HG03060 (cell line): ENCODE data around the gene AFF1.
"Not testable (repeated sequence)": the region's sequence is repeated elsewhere in the genome, so short reads cannot be mapped to it uniquely, and the experiment has no call there.

Experiments
- ATAC-seq: cut with Tn5 transposase; IDR thresholded peaks from one replicate; pipeline ENCODE4 v1.9.1; 2021; ENCODE audit warnings: low read depth, moderate number of reproducible peaks; ENCODE audit not compliant: unreplicated experiment

AFF1 gene

DNA sequence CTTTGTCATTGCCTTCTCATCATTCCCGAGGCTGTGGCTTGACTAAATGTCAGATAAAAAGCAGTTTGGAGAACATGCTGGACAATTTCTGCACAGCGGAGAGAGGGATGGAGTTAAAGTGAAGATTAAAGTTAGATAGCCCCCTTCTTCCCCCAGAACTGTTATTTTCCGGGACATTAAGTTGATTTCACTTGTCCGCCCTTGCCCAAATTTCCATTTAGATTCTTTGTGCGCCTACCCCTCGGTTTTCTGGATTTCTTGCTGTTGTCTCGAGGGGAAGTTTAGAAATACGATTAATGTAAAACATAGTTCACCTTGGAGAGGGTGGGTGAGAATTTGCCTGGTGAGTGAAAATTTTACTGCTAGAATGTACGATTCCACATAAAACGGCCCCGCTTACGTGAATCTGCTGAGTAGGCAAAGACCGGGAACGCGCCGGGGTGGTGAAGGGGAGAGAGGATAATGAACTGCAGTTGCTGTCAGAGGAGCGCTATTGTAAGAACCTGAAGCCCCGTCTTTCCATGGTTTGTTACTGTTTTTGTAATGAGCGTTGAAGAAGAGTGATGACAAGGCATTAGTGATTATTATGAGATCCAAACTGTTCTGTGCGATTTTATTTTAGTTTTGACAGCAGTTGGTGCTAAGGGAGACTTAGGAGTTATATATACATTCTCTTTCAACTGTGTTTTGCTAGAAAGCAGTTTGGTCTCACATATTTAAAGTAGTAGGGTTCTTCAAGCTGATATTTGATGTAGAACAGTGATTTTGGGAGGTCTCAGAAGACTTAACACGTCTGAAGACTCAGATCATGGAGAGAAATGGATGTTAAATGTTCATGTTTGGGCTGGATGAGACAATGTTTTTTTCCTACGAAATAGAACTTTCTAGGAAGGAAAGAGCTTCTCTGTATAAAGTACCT, 73.0 kb downstream of the AFF1 start:
- no peak for ATAC-seq

DNA sequence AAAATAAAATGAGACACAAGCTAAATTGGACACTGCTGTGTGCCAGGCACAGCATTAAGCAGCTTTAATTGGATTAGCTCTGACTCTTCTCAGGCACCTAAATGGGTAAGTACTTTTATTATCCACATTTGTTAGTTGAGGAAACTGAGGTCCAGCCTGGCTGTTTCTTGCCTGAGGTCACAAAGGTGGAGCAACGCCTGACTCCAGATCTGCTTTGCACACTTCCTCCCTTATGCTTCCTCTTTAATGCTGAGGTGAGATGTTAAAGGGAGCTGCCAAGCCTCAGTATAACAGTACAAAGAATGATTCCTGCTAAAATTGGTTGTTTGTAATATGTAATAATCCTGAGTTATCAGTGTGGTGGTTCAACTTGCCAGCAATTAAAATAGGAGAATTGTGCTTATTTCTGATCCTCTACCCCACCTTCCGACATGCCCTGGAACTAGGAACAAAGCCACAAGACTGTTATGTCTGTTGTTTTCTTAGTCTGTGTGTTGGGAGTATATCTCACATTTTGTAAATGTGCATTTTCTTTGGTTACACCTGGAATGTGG, 74.4 kb downstream of the AFF1 start:
- no peak for ATAC-seq

DNA sequence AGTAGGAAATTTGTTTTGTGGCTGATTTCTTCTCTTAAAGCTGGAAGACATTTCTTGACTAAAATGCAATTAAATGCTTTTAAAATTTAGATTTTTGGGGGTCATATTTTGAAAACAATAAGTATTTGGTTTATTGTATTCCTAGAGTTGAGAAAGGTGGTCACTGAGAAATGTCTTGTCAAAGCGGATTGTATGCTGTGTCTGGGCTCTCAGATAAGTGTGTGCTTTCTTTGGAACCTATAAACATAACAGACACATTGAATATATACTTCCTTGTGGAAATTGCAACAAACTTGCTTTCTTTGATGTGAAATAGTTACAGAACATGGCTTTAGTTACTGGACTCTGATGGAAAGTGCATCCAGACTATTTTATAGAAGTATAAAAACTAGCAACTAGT, 75.4 kb downstream of the AFF1 start:
- no peak for ATAC-seq

DNA sequence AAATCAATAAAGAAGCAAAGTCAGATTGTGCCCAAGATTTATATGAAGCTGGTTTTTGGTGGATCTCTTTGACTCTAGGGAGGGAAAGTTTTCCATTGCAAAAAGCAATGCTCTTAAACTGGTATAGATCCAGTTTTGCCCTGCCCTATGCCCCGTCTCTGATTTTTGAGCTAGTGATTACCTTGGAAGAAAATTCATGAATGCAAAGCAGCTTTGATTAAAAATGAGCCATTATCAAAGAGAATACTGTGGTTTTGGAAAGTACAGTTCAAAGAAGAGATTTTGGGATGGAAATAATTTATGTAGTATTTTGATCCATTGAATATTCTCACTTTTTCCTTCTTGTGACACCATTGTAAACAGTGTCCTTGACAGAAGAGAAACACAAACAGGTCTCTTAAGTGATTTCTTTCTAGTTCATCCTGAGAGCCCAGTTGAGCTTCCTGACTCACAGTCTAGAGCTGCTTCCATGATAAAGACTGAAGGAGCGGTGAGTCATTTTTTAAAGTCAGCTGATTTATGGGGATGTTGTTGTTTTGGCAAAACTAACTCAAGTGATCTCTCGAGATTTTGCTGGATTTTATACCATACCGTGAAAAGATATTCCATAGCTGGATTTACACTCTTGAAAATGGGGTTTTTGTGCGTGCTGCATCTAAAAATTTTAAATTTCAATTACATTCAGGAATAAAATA, 76.7 kb downstream of the AFF1 start:
- no peak for ATAC-seq

DNA sequence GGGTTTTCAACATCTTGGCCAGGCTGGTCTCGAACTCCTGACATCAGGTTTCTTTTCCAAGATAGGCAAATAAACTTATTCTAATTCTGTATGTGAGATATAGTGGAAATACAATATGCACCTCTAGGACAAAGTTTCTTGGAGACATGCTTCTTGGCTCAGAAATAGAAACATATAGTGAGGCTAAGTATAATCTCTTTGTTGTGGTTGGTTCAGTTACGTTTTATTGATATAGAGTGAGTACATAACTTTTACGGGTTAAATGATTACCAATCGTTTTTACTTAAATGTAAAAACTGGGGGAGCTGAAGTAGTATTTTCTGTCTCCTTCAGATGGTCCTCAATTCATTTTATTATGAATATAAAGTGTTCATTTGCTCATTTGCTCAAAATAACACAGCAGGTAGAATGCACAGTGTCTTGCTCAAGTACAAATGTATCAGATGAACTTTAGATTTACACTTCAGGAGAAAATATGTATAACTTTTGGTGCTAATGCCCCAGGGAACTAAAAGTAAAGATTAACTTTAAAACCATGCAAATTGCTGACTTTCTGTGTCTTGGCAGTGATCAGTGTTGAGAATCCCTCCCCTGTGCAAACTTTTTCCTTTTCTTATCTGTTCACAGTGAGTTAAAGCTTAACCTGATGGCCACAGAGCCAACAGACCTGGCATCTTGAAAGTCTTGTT, 77.6 kb downstream of the AFF1 start:
- ATAC-seq, result peak; percentile 56

DNA sequence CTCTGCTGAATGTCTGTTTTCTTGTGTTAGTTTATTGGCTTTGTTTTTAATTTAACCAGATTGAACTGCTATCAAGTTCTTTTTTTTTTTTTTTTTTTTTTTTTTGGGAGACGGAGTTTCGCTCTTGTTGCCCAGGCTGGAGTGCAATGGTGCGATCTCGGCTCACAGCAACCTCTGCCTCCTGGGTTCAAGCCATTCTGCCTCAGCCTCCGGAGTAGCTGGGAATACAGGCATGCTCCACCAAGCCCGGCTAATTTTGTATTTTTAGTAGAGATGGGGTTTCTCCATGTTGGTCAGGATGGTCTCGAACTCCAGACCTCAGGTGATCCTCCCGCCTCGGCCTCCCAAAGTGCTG, 78.1 kb downstream of the AFF1 start:
- not testable (repeated sequence) for ATAC-seq

DNA sequence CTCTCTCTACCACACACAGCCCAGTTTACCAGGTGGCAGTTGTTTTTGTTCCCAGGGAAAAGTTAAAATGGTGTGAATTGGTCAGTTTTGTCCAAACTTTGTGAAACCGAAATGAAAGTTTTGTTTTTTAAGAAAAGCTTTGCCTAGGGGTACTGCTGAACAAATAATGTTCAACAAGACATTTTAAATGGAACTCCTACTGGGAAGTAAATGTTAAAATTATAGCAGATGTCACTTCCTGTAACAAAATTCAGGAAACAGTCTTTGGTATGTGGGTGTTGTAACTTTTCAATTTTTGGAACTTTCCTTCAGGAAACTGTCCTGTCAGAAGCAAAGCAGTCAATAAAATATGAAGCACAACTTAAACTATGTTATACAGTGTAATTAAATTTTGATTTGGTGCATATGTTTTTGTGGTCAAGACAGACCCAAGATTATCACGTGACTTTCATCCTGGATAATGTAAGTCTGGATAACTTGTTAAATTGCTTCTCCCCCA, 79.5 kb downstream of the AFF1 start:
- no peak for ATAC-seq

DNA sequence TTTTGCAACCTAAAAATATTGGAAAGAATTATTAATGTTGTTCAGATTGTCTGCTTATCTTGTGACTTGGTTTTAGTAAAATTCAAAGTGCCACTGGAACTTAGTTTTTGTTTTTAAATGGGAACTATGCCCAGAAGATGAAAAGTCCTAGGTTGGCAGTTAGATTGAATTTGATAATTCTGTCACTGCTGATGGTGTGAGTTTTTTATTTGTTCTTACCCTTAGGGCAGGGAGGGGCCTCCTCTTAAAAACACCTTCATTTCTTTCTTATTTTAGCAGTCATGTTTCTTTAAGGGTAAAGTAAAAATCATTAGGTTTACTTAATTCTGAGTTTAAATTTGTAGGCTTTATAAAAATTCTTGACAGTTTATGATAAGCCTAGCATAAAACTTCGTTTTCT, 80.6 kb downstream of the AFF1 start:
- ATAC-seq, result no peak

DNA sequence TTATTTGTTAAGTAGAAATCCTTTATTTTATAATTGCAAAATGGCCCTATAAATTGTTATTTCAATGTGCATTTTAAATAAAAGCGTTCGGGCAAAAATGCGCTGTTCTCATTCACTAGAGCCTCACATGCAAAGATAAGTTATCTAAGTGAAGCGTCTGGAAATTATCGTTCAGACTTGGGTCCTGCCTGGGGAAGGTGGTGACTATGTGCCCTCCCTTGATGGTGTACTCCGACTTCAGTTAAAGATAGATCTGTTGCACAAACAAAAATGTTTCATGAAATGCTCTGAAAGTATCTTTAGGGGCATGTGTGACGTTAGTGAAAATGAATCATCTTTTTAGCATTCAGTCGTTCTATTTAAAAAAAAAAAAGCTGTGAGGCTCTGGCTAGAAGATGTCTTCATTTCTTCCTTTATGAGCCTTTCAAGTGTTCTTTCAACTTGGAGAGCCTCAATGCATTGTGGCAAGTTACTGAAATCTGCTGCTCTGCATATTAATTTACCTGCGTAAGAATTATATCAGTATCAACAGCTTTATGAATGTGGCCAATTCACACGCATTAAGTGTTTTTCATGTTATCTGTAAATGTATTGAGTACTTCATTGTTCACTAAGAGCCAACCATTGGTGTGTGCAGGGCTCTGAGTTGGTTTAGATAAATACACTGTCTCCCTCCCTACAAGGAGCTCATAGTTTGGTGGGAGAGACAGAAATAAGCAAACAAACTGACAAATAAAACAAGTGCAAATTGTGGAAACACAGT, 83.0 kb downstream of the AFF1 start:
- no peak for ATAC-seq

DNA sequence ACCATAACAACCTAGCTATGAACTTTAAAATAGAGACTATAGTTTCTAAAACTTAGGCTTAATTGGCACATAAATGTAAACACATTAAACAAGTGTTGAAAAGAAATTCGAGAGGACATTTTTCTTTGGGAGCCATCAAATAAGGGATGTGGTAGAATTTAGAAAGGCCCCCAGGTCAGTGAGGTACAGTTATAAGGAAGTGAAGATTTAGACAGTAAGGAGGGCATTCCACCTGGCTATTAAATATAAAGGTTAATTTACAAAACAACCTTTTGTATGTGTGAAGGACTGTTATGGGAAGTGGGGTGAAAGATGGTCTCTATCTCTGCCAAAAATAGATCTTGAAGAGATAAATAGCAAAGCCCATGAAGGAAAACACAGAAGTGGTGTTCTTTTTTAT, 83.9 kb downstream of the AFF1 start:
- no peak for ATAC-seq

DNA sequence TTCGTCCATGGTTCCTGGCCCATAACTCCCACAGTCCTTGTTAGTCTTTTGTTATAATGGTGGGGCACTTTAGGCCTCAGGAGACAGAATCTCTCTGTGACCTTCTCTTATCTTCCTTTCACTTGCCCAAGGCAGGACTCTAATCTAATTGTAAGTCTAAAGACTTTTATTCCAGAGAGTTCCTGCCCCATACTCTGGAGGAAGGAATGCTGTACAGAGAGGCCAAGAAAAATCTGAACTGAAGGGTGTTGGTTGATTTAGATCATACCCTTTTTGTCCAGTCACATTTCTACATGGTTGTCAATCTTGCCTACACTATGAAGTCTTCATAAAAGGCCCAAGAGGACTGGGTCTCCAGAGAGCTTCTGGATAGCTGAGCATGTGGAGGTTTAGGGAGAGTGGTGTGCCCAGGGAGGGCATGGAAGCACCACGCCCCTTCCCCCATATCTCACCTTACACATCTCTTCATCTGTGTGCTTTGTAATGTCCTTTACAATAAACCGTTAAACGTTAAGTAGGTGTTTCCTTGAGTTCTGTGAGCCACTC, 84.5 kb downstream of the AFF1 start:
- peak; percentile 3 for ATAC-seq

DNA sequence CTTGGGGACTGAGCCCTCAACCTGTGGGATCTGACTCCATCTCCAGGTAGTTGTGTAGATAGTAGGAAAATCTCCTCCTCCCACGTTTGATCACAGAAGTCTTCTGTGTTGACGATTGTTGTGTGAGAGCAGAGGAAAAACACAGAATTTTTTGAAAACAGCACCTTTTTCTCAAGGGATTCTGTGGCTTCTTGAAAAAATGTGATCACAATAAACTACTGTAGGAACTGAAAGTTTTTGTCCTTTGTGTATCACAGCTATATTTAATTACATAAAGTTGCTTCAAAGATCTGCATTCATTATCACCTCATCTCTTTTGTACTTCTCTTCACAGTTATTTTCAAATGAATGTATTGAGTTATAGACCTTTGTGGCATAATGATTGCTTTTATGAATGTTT, 85.1 kb downstream of the AFF1 start:
- ATAC-seq, result peak; percentile 45

DNA sequence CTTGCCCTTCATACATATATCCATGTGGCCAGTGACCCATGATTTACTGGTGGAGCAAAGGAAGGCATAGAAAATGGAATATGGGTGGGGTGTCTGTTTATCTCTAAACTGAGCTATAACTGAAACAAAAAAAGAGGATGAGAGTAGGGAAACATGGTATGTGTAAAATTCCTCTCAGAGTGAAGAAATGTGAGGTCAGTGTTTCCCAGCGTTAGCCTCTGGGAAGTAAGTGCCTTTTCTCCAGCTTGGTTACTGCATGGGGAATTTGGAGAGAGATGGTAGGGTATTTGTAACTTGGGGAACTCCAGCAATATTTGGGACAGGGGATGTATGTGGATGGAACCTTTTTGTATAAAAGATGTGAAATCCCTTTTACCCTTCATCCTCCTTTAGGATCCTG, 89.4 kb downstream of the AFF1 start:
- ATAC-seq, result no peak

DNA sequence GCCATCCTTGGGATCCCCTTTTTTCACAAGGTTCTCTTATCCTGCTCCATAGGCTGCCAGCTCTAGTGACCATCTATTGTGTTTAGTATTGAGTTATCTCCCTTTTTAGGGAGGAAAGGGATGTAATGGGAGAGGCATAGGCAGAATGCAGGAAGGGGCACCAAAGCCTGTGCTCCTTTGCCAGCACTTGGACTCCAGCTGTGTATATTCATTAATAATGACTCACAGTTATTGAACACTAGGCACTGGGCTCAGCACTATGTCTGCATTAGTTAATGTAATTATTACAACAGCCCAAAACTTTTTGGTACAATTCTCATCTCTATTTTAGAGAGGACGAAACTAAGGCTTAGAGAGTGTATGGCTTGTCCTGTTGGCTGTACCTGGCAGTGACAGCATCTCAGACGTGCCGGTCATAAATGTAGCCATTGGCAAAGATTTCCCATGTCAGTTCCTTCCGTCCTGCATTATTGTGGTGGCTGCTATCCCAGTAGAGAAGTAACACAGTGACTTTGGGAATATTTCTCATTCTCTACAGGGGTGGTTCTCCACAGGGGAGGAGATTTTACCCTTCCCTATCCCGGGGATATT, 90.3 kb downstream of the AFF1 start:
- ATAC-seq, result no peak

DNA sequence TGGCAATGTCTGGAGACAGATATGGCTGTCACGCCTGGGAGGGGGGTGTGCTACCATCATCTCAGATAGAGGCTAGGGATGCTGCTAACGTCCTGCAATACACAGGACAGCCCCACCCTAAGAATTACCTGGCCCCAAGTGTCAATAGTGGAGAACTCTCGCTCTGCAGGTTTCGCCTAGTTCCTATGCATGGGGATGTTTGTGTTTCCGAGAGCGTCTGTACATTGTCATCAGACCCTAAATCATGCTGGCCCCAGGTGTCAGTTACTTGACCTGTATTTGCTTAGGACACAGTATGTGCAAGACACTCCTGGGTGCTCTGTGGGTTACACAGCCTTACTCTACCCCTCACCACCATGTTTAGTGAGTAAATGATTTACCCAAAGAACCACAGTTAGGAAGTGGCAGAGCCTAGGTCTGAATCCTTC, 90.8 kb downstream of the AFF1 start:
- ATAC-seq, result peak; percentile 36

DNA sequence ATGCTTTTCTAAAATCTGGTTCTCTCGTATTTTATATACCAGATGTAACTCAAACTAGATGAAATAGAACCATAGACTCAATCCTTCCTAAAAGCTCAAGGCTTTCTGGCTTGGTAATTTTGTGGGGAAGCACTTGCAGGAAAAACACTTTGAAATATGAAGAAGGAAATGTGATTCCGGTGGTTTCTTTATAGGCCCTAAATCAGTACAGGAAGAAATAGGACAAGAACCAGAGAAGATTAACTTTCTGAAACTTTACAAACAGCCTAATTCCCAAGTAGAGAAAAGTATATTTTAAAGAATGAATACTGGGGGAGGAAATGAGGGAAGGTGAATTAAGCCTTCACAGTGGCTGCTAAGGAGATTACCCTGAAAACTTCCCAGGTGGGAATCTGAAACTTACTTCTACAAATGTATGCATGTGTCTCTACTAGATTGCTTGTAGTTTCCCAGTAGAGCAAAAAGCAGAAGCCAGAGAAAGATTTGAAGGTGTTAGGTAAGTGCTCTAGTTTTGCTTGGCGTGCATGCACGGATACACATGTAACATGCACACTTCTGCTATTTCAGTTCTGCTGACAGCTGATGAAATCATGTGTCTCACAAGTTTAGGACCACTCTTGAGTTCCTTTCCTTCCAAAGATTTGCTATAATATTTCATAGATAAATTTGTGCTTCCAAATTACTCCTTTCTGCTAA, 92.1 kb downstream of the AFF1 start:
- ATAC-seq, result peak; percentile 81

DNA sequence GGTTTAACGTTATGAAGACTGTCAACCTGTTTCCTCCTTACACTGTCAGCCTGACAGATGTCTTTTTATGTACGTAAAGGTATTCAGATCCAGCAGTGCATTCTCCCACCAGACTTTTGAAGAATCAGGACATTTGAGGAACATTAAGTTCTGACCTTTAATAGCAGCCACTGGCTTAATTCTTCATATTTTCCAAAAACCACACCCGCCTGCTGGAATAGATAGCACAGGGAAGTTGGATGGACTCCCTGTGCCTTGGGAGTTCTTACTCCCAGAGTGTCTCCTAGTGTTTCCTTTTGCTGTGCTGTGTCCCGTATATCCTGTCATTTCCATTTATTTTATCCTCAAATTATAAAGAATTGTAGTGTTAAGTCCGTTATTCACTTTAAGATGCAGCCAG, 94.5 kb downstream of the AFF1 start:
- no peak for ATAC-seq

DNA sequence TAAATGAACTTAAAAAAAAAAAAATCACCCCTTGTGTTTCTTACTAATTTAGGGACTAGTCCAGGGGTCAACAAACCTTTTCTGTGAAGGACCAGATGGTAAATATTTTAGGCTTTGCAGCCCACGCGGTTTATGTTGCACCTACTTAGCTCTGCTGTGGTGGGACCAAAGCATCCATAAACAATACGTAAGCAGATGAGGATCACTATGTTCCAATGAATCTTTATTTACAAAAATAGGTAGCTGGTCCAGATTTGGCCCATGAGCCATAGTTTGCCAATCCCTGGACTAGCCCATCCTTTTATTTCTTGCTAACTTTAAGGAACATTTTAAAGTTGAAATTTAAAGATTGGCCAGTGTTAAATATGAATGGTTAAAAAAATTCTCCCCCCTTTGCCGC, 95.3 kb downstream of the AFF1 start:
- ATAC-seq, result no peak
